Neuronal stem cell (in vitro differentiated cells): ENCODE results near the gene FRMD4B.

Source experiments
- DNase-seq: peaks from one replicate; pipeline ENCODE4 v3.0.0-alpha.2; 2013; ENCODE audit warnings: low spot score
- H2AFZ ChIP-seq: one replicate; pipeline ENCODE4 v1.6.1; 2013; ENCODE audit warnings: mild to moderate bottlenecking, low read length, inconsistent platforms
- H2AK5ac ChIP-seq: 2 replicates; pipeline ENCODE4 v1.6.1; 2013; ENCODE audit warnings: low read depth, mild to moderate bottlenecking, inconsistent platforms, low read length, moderate library complexity, mixed read lengths
- H2BK120ac ChIP-seq: 2 replicates; pipeline ENCODE4 v1.6.1; 2013; ENCODE audit warnings: low read depth, mild to moderate bottlenecking, inconsistent platforms, low read length, moderate library complexity, mixed read lengths
- H2BK12ac ChIP-seq: one replicate; pipeline ENCODE4 v1.6.1; 2013; ENCODE audit warnings: low read length, inconsistent platforms
- H2BK15ac ChIP-seq: 2 replicates; pipeline ENCODE4 v1.6.1; 2013; ENCODE audit warnings: mild to moderate bottlenecking, low read length, inconsistent platforms, mixed read lengths
- H2BK5ac ChIP-seq: one replicate; pipeline ENCODE4 v1.6.1; 2013; ENCODE audit warnings: inconsistent platforms, mild to moderate bottlenecking, low read length, moderate library complexity
- H3K14ac ChIP-seq: one replicate; pipeline ENCODE4 v1.6.1; 2013; ENCODE audit warnings: low read length, inconsistent platforms
- H3K18ac ChIP-seq: 2 replicates; pipeline ENCODE4 v1.6.1; 2013; ENCODE audit warnings: low read length, inconsistent platforms
- H3K23ac ChIP-seq: 2 replicates; pipeline ENCODE4 v1.6.1; 2013; ENCODE audit warnings: low read depth, mild to moderate bottlenecking, mixed read lengths, low read length, inconsistent platforms; ENCODE audit not compliant: poor library complexity
- H3K27ac ChIP-seq: replicated peaks from 3 replicates; pipeline ENCODE4 v1.5.1; 2013; ENCODE audit warnings: low read length, inconsistent platforms
- H3K27me3 ChIP-seq, 3 experiments: 2 replicates each; pipeline ENCODE4 v1.6.1; 2013; ENCODE audit warnings: low read length in 3 of 3, mild to moderate bottlenecking in 2 of 3, inconsistent platforms in 1 of 3, low read depth in 1 of 3, mixed read lengths in 1 of 3, moderate library complexity in 1 of 3; ENCODE audit not compliant: control insufficient read depth in 3 of 3, insufficient read depth in 3 of 3
- H3K36me3 ChIP-seq, 2 donors: replicated peaks in 1 of 2; 2 replicates each; pipeline ENCODE4 v1.6.1; 2013; ENCODE audit warnings: low read length in 2 of 2; ENCODE audit not compliant: control insufficient read depth in 2 of 2, insufficient read depth in 2 of 2
- H3K4ac ChIP-seq: 2 replicates; pipeline ENCODE4 v1.6.1; 2013; ENCODE audit warnings: inconsistent platforms, mild to moderate bottlenecking, low read length, moderate library complexity
- H3K4me1 ChIP-seq, 2 donors: 1 replicate in 1 of 2; 2 replicates in 1 of 2; pipeline ENCODE4 v1.6.1; 2013; ENCODE audit warnings: low read length in 2 of 2, low read depth in 1 of 2; ENCODE audit not compliant: control insufficient read depth in 2 of 2, insufficient read depth in 1 of 2
- H3K4me2 ChIP-seq: one replicate; pipeline ENCODE4 v1.6.1; 2013; ENCODE audit warnings: mild to moderate bottlenecking, low read length, inconsistent platforms; ENCODE audit not compliant: insufficient read depth, poor library complexity, severe bottlenecking
- H3K4me3 ChIP-seq, 2 donors: 2 replicates each; pipeline ENCODE4 v1.5.1; 2013; ENCODE audit warnings: low read length in 2 of 2, mild to moderate bottlenecking in 2 of 2, inconsistent platforms in 1 of 2, moderate library complexity in 1 of 2
- H3K79me1 ChIP-seq: one replicate; pipeline ENCODE4 v1.6.1; 2013; ENCODE audit warnings: low read depth, mild to moderate bottlenecking, inconsistent platforms, low read length, moderate library complexity
- H3K9ac ChIP-seq: one replicate; pipeline ENCODE4 v1.6.1; 2013; ENCODE audit warnings: mild to moderate bottlenecking, low read depth, low read length, inconsistent platforms; ENCODE audit not compliant: poor library complexity
- H3K9me3 ChIP-seq, 2 donors: replicated peaks in 1 of 2; 2 replicates each; pipeline versions ENCODE3 to v1.6.1; 2013; ENCODE audit warnings: low read length in 2 of 2, mild to moderate bottlenecking in 2 of 2, inconsistent platforms in 1 of 2, low read depth in 1 of 2, mixed read lengths in 1 of 2, moderate library complexity in 1 of 2; ENCODE audit not compliant: control insufficient read depth in 2 of 2, insufficient read depth in 1 of 2
- H4K8ac ChIP-seq: one replicate; pipeline ENCODE4 v1.6.1; 2013; ENCODE audit warnings: low read depth, mild to moderate bottlenecking, inconsistent platforms, low read length, moderate library complexity
- H4K91ac ChIP-seq: one replicate; pipeline ENCODE4 v1.6.1; 2013; ENCODE audit warnings: low read length, low read depth, mild to moderate bottlenecking, inconsistent platforms; ENCODE audit not compliant: poor library complexity
- WGBS, 2 donors: extraction: QIAGEN DNeasy Blood & Tissue Kit; methylation state at CpG; one replicate each; pipeline ENCODE4 v1.1.7; 2013; ENCODE audit warnings: missing lambda C conversion rate in 2 of 2, mixed read lengths in 1 of 2; ENCODE audit not compliant: insufficient read length in 2 of 2, insufficient replicate concordance in 1 of 2; ENCODE audit errors: extremely low coverage in 2 of 2; 5-methylcytosine and 5-hydroxymethylcytosine counted together

Gene FRMD4B

DNA sequence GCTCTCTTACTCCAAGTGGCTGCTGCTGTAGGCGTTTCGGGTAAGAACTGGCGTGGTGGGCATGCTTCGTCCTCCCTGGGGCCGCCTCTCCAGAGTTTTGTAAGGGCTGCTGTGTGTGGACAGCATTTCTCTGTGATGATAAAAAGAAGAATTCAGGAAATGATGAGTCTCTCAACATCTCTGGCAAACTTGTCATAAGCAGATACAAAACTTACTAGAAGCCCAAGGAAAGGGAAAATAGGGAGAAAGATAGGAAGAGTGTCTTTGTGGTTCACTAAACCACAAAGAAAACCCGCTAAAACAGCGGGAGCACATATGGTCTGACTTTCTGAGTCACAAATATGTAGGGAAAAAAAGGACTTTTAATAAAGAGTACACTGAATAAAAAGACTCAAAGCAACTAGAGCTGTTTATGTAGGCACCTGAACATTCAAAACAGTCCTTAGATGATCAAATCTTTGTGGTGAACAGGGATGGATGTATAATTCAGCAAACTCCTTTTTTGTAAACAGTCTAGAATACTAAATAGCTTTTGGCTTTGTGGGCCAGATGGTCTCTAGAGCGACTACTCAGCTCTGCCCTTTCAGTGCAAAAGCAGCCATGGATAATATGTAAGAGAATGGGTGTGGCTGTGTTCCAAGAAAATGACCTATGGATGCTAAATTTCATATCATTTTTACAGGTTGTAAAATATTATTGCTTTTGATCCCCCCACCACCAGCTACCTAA is 203.1 kb downstream of the FRMD4B start:
- Histone ChIP-seq H3K9ac (no peak overlapping the region), H3K27me3 (no peaks in the 10 kb centered on the region), H3K36me3 (peaks cover 13 to 68% of the 10 kb centered on the region in 2 donors), H3K4me2 (no peak overlapping the region), H2AK5ac (no peak overlapping the region), H2BK12ac (no peak overlapping the region), H3K23ac (no peak overlapping the region), H3K14ac (no peak overlapping the region), H3K79me1 (no peaks in the 10 kb centered on the region), H3K4ac (no peak overlapping the region), H3K9me3 (peaks cover 0 to 18% of the 10 kb centered on the region in 2 donors), H2BK5ac (no peak overlapping the region), H3K18ac (no peak overlapping the region), H2BK120ac (no peak overlapping the region), H3K27ac (peak overlapping the region; percentile 18), H2BK15ac (no peak overlapping the region), H3K4me1 (peaks cover 11 to 17% of the 10 kb centered on the region in 2 donors), H4K8ac (no peak overlapping the region), H2AFZ (peak overlapping the region; percentile 7), H3K4me3 (no peak overlapping the region), H4K91ac (no peak overlapping the region)
- DNase-seq = no peak
- no CpG with 5 or more reads among the region's 8 CpGs for WGBS, 2 donors

DNA sequence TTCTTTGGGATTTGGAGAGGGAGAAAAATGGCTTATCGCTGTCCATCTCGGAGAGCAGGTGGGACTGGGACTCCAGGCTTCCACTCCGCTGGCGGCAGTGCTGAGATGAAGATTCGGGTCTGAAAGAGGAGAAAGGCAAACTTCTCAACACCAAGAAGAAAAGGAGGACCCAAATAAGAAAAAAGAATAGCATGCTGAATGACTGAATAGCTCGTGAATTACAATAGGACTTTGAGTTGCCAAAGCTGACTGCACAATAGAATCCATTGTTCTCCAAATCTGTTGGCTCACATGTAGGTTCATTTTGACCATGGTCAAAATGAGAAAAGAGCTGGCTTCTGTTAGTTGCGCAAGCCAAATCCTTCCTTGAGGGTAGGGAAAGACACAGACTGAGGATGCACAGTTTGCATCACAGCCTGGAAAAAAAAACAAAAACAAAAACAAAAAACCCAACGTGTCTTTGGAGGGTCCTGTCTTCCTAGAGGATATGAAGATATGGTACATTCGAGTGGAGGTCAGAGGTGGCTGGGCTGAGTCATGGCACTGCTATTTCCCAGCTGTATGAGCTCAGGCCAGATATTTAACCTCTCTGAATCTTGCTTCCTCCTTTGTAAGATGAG is 204.2 kb downstream of the FRMD4B start:
- no peaks in the 10 kb centered on the region for H3K79me1 ChIP-seq
- H3K4me2 ChIP-seq = no peak overlapping the region
- H3K4me3 ChIP-seq = no peak overlapping the region
- no peak overlapping the region for H2AFZ ChIP-seq
- no peak overlapping the region for H2BK5ac ChIP-seq
- H3K9me3 ChIP-seq = peaks cover 0 to 18% of the 10 kb centered on the region in 2 donors
- DNase-seq = no peak
- peaks cover 11 to 17% of the 10 kb centered on the region in 2 donors for H3K4me1 ChIP-seq
- H3K27ac ChIP-seq = peak overlapping the region; percentile 12
- no peak overlapping the region for H3K18ac ChIP-seq
- H4K8ac ChIP-seq = no peak overlapping the region
- peaks cover 13 to 59% of the 10 kb centered on the region in 2 donors for H3K36me3 ChIP-seq
- H2BK120ac ChIP-seq = no peak overlapping the region
- H2BK12ac ChIP-seq = no peak overlapping the region
- no peak overlapping the region for H3K23ac ChIP-seq
- H3K9ac ChIP-seq = no peak overlapping the region
- no peak overlapping the region for H3K14ac ChIP-seq
- H2AK5ac ChIP-seq = no peak overlapping the region
- WGBS, 2 donors = no CpG with 5 or more reads among the region's 9 CpGs
- H2BK15ac ChIP-seq = no peak overlapping the region
- H4K91ac ChIP-seq = no peak overlapping the region
- H3K4ac ChIP-seq = no peak overlapping the region
- H3K27me3 ChIP-seq = no peaks in the 10 kb centered on the region

DNA sequence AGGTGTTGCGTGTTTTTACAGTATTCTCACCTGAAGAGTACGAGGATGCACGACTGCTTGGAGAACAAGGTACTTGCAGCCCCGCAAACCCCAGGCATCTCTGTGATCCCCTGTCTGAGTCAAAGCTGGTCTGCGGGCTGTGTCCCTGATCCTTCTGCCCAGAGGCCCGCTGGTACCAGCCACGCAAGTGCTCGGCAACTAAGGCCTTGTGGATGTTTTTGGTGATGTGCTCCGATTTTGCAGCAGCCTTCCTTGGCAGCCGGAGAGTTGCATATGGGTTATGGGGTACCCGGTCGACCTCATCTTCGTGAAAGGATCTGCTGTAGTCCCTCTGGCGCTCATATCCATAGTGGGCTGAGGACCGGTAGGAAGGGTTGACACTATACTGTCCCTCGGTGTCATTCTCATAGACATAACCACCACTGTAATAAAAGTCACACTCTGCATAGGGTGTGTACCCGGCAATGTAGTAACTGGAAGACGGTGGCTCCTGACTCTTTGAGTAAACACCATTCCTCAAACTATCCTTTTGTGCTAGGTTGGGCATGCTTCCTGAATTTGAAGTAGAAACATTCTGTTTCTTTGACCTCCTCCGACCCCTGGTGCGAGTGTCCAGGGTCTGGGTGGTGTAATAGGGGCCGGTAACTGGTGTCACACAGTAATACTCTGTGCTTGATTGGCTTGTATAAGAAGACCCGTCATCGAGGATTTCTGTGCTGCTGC is 204.9 kb downstream of the FRMD4B start:
- peaks cover 13 to 60% of the 10 kb centered on the region in 2 donors for H3K36me3 ChIP-seq
- no peak overlapping the region for H4K91ac ChIP-seq
- H3K4ac ChIP-seq = no peak overlapping the region
- H2BK12ac ChIP-seq = no peak overlapping the region
- H2BK120ac ChIP-seq = peak overlapping the region; percentile 9
- H3K23ac ChIP-seq = no peak overlapping the region
- H3K79me1 ChIP-seq = no peaks in the 10 kb centered on the region
- WGBS, 2 donors = no CpG with 5 or more reads among the region's 23 CpGs
- no peak overlapping the region for H4K8ac ChIP-seq
- no peak for DNase-seq
- H3K27ac ChIP-seq = peak overlapping the region; percentile 12
- peak overlapping the region in 1 of 2 donors; percentile 60 for H3K4me3 ChIP-seq
- H3K18ac ChIP-seq = peak overlapping the region; percentile 67
- H3K4me1 ChIP-seq = peaks cover 11 to 17% of the 10 kb centered on the region in 2 donors
- H3K14ac ChIP-seq = no peak overlapping the region
- no peak overlapping the region for H2BK15ac ChIP-seq
- H3K27me3 ChIP-seq = no peaks in the 10 kb centered on the region
- H2BK5ac ChIP-seq = no peak overlapping the region
- no peak overlapping the region for H3K4me2 ChIP-seq
- no peak overlapping the region for H3K9ac ChIP-seq
- H2AFZ ChIP-seq = no peak overlapping the region
- peaks cover 0 to 18% of the 10 kb centered on the region in 2 donors for H3K9me3 ChIP-seq
- no peak overlapping the region for H2AK5ac ChIP-seq
